Measurements from ENCODE around the gene PARD3. TPM values are rescaled to one million over a fixed set of nuclear protein-coding genes. Genes with fewer than 3 reads are reported as not detected.
"Not testable (repeated sequence)": the region's sequence is repeated elsewhere in the genome, so short reads cannot be mapped to it uniquely, and the experiment has no call there.

The PARD3 gene
- total RNA-seq, 3 donors from 2014 or later = 48.2 to 93.7 (median 60.6) TPM

- Histone ChIP-seq H3K36me3 (no peaks in the 10 kb centered on the region), H3K27ac (no peak overlapping the region), H3K4me3 (no peak overlapping the region), H3K9me3 (no peaks in the 10 kb centered on the region), H3K27me3 (no peaks in the 10 kb centered on the region), H3K4me1 (no peaks in the 10 kb centered on the region)
- intact Hi-C loops (cut with DNase I; ENCODE audit: low total_unique reads) = no loop called here
- DNase-seq (ENCODE audit: low spot score in 2 of 2) = no peak
- no peak for TF ChIP-seq CTCF (IDR thresholded peaks at IDR 0.05)
- TF ChIP-seq POLR2AphosphoS5 (IDR thresholded peaks at IDR 0.05) = no peak
- TF ChIP-seq POLR2A (IDR thresholded peaks at IDR 0.05) = no peak
Observed at GRCh38 chr10:34273340-34273739, 541.8 kb downstream of the PARD3 start.

GRCh38 chr10:34272316-34272715 is 542.8 kb downstream of the PARD3 start:
- H3K4me3 ChIP-seq = no peak overlapping the region

GRCh38 chr10:34268410-34268809 is 546.7 kb downstream of the PARD3 start:
- H3K36me3 ChIP-seq; H3K4me1 ChIP-seq; H3K27me3 ChIP-seq; intact Hi-C loops (cut with DNase I; ENCODE audit: low total_unique reads); DNase-seq (ENCODE audit: low spot score in 2 of 2); H3K9me3 ChIP-seq; H3K27ac ChIP-seq; H3K4me3 ChIP-seq: not testable (repeated sequence)

More at GRCh38 chr10:34272316-34272715, 542.8 kb downstream of the PARD3 start:
- Histone ChIP-seq H3K4me1 (no peaks in the 10 kb centered on the region), H3K36me3 (no peaks in the 10 kb centered on the region), H3K27me3 (no peaks in the 10 kb centered on the region), H3K9me3 (no peaks in the 10 kb centered on the region), H3K27ac (no peak overlapping the region)
- DNase-seq (ENCODE audit: low spot score in 2 of 2) = no peak
- intact Hi-C loops (cut with DNase I; ENCODE audit: low total_unique reads) = no loop called here
- TF ChIP-seq CTCF (IDR thresholded peaks at IDR 0.05) = no peak
- TF ChIP-seq POLR2AphosphoS5 (IDR thresholded peaks at IDR 0.05) = no peak
- TF ChIP-seq POLR2A (IDR thresholded peaks at IDR 0.05) = no peak

- H3K4me3 ChIP-seq = no peak overlapping the region
- no peaks in the 10 kb centered on the region for H3K36me3 ChIP-seq
- no peak overlapping the region for H3K27ac ChIP-seq
- no peaks in the 10 kb centered on the region for H3K9me3 ChIP-seq
- no peaks in the 10 kb centered on the region for H3K4me1 ChIP-seq
- intact Hi-C loops (cut with DNase I; ENCODE audit: low total_unique reads) = no loop called here
- no peaks in the 10 kb centered on the region for H3K27me3 ChIP-seq
- no peak for TF ChIP-seq CTCF (IDR thresholded peaks at IDR 0.05)
- DNase-seq (ENCODE audit: low spot score in 2 of 2) = no peak
Observed at GRCh38 chr10:34262985-34263384, 552.1 kb downstream of the PARD3 start.

GRCh38 chr10:34260904-34261303 is 554.2 kb downstream of the PARD3 start:
- Histone ChIP-seq H3K4me1 (no peaks in the 10 kb centered on the region), H3K4me3 (no peak overlapping the region), H3K9me3 (no peaks in the 10 kb centered on the region), H3K27ac (no peak overlapping the region), H3K27me3 (no peaks in the 10 kb centered on the region), H3K36me3 (no peaks in the 10 kb centered on the region)
- no peak for TF ChIP-seq POLR2AphosphoS5 (IDR thresholded peaks at IDR 0.05)
- DNase-seq (ENCODE audit: low spot score in 2 of 2) = no peak
- intact Hi-C loops (cut with DNase I; ENCODE audit: low total_unique reads) = no loop called here

GRCh38 chr10:34256216-34256615 is 558.9 kb downstream of the PARD3 start:
- Histone ChIP-seq H3K4me3 (no peak overlapping the region), H3K36me3 (peaks cover 4% of the 10 kb centered on the region), H3K9me3 (no peaks in the 10 kb centered on the region), H3K27ac (no peak overlapping the region), H3K27me3 (no peaks in the 10 kb centered on the region), H3K4me1 (no peaks in the 10 kb centered on the region)
- intact Hi-C loops (cut with DNase I; ENCODE audit: low total_unique reads) = no loop called here
- TF ChIP-seq CTCF (IDR thresholded peaks at IDR 0.05) = no peak
- no peak for TF ChIP-seq POLR2A (IDR thresholded peaks at IDR 0.05)
- TF ChIP-seq POLR2AphosphoS5 (IDR thresholded peaks at IDR 0.05) = no peak
- DNase-seq (ENCODE audit: low spot score in 2 of 2) = no peak
